IMR-90 (cell line): ENCODE data around the gene CRTC1. TPM values are rescaled to one million over a fixed set of nuclear protein-coding genes. Genes with fewer than 3 reads are reported as not detected.
A peak's percentile ranks its signal among the peaks of the same experiment; 100 is the strongest.

Experiments
- ATAC-seq: fragments of 200-7000 bp; cut with Tn5 transposase; 2 replicates; pipeline ENCODE4 v1.9.1; 2020; ENCODE audit warnings: low read depth, mild to moderate bottlenecking, moderate library complexity
- BruUV-seq: library from RNA; stranded (reverse); fragments of 400-500 nt; replicated peaks from 2 replicates; lab custom pipeline; 2021; lab: Mats Ljungman, UMichigan
- CTCF ChIA-PET: fragments of 300-600 bp; formaldehyde crosslinking; extraction: SDS; loops from one replicate; lab custom pipeline; 2021; ENCODE audit warnings: antibody characterized with exemption; lab: Yijun Ruan, JAX
- POLR2A ChIA-PET: fragments of 300-600 bp; sonication (Branson Sonifier 250); formaldehyde crosslinking; loops from one replicate; lab custom pipeline; 2022; ENCODE audit warnings: antibody characterized with exemption; ENCODE audit not compliant: unreplicated experiment; lab: Charles Lee
- DNase-seq: peaks from one replicate; pipeline ENCODE4 v3.0.0; 2013
- H2AFZ ChIP-seq: replicated peaks from 2 replicates; pipeline ENCODE3; 2013; ENCODE audit warnings: low read length, mild to moderate bottlenecking; ENCODE audit not compliant: poor library complexity
- H2AK5ac ChIP-seq: 2 replicates; pipeline ENCODE4 v1.6.1; 2013; ENCODE audit warnings: low read depth, low read length, inconsistent platforms
- H2AK9ac ChIP-seq: replicated peaks from 2 replicates; pipeline ENCODE3; 2013; ENCODE audit warnings: mild to moderate bottlenecking, low read depth, low read length, moderate library complexity; ENCODE audit not compliant: poor library complexity
- H2BK120ac ChIP-seq: 2 replicates; pipeline ENCODE4 v1.6.1; 2013; ENCODE audit warnings: low read depth, low read length, inconsistent platforms
- H2BK15ac ChIP-seq: 3 replicates; pipeline ENCODE4 v1.6.1; 2013; ENCODE audit warnings: low read depth, low read length, inconsistent platforms
- H2BK20ac ChIP-seq: 2 replicates; pipeline ENCODE4 v1.6.1; 2013; ENCODE audit warnings: low read depth, mild to moderate bottlenecking, inconsistent platforms, low read length, moderate library complexity
- H2BK5ac ChIP-seq: 2 replicates; pipeline ENCODE4 v1.6.1; 2013; ENCODE audit warnings: mild to moderate bottlenecking, low read depth, low read length, inconsistent platforms; ENCODE audit not compliant: poor library complexity, severe bottlenecking
- H3K14ac ChIP-seq: replicated peaks from 2 replicates; pipeline ENCODE4 v1.6.1; 2013; ENCODE audit warnings: low read depth, low read length, inconsistent platforms
- H3K18ac ChIP-seq: 2 replicates; pipeline ENCODE4 v1.6.1; 2013; ENCODE audit warnings: low read depth, low read length, control low read depth
- H3K23ac ChIP-seq: 2 replicates; pipeline ENCODE4 v1.6.1; 2013; ENCODE audit warnings: low read depth, low read length, inconsistent platforms
- H3K27ac ChIP-seq: 2 replicates; pipeline ENCODE4 v1.5.1; 2013; ENCODE audit warnings: mild to moderate bottlenecking, control low read depth, low read length; ENCODE audit not compliant: insufficient read depth
- H3K27me3 ChIP-seq: 2 replicates; pipeline ENCODE4 v1.6.1; 2013; ENCODE audit warnings: low read length; ENCODE audit not compliant: control insufficient read depth, insufficient read depth
- H3K36me3 ChIP-seq: 2 replicates; pipeline ENCODE4 v1.6.1; 2013; ENCODE audit warnings: low read length, mixed read lengths; ENCODE audit not compliant: control insufficient read depth, insufficient read depth
- H3K4ac ChIP-seq: 2 replicates; pipeline ENCODE4 v1.6.1; 2013; ENCODE audit warnings: low read depth, low read length, inconsistent platforms
- H3K4me1 ChIP-seq: 2 replicates; pipeline ENCODE4 v1.6.1; 2013; ENCODE audit warnings: low read length, mixed read lengths; ENCODE audit not compliant: control insufficient read depth, insufficient read depth
- H3K4me2 ChIP-seq: 2 replicates; pipeline ENCODE4 v1.6.1; 2013; ENCODE audit warnings: low read depth, mild to moderate bottlenecking, control low read depth, low read length, moderate library complexity
- H3K4me3 ChIP-seq: 2 replicates; pipeline ENCODE4 v1.5.1; 2013; ENCODE audit warnings: low read depth, mild to moderate bottlenecking, control low read depth, low read length, moderate library complexity; ENCODE audit not compliant: insufficient read depth
- H3K56ac ChIP-seq: 2 replicates; pipeline ENCODE4 v1.6.1; 2013; ENCODE audit warnings: low read length, inconsistent platforms; ENCODE audit not compliant: insufficient read depth; ENCODE audit errors: extremely low read depth
- H3K79me1 ChIP-seq, 2 experiments: 2 replicates each; pipeline ENCODE4 v1.6.1; 2013; ENCODE audit warnings: low read length in 2 of 2, inconsistent platforms in 1 of 2, low read depth in 1 of 2
- H3K9ac ChIP-seq: 2 replicates; pipeline ENCODE4 v1.6.1; 2013; ENCODE audit warnings: low read depth, low read length, control low read depth
- H3K9me1 ChIP-seq: 2 replicates; pipeline ENCODE4 v1.6.1; 2013; ENCODE audit warnings: low read length, inconsistent platforms; ENCODE audit not compliant: insufficient read depth
- H3K9me3 ChIP-seq: 2 replicates; pipeline ENCODE4 v1.6.1; 2013; ENCODE audit warnings: low read length; ENCODE audit not compliant: control insufficient read depth, insufficient read depth
- H4K20me1 ChIP-seq: 2 replicates; pipeline ENCODE4 v1.6.1; 2013; ENCODE audit warnings: low read length, inconsistent platforms; ENCODE audit not compliant: insufficient read depth
- H4K5ac ChIP-seq: 2 replicates; pipeline ENCODE4 v1.6.1; 2013; ENCODE audit warnings: mild to moderate bottlenecking, low read depth, low read length, control low read depth
- H4K8ac ChIP-seq, 2 experiments: 2 replicates each; pipeline ENCODE4 v1.6.1; 2013; ENCODE audit warnings: low read depth in 2 of 2, low read length in 2 of 2, control low read depth in 1 of 2, inconsistent platforms in 1 of 2
- H4K91ac ChIP-seq: 2 replicates; pipeline ENCODE4 v1.6.1; 2013; ENCODE audit warnings: low read depth, low read length, inconsistent platforms; ENCODE audit not compliant: insufficient read depth
- CTCF ChIP-seq: conservative IDR thresholded peaks from 2 replicates; pipeline ENCODE4 v1.5.1; 2012; ENCODE audit warnings: mild to moderate bottlenecking, low read depth, low read length, improper control_type of control experiment
- USF2 ChIP-seq: fragments of 150-350 bp; IDR thresholded peaks from 2 replicates; pipeline ENCODE4 v1.6.1; 2017; ENCODE audit warnings: mild to moderate bottlenecking, antibody characterized with exemption, low read length, low read depth
- WGBS, 2 experiments: methylation state at CpG; one replicate each; pipeline versions ENCODE4 v1.1.5 to v1.1.7; 2013; ENCODE audit warnings: missing lambda C conversion rate in 2 of 2; ENCODE audit not compliant: insufficient read length in 1 of 2; ENCODE audit errors: extremely low coverage in 2 of 2; 5-methylcytosine and 5-hydroxymethylcytosine counted together
- dilution Hi-C: fragments of 300-500 bp; cut with HindIII; formaldehyde crosslinking; loops from one replicate; pipeline ENCODE4 v1.14.3; 2018; ENCODE audit warnings: low sequenced_read_pairs; ENCODE audit not compliant: unreplicated experiment
- in situ Hi-C: fragments of 300-500 bp; cut with MboI; formaldehyde crosslinking; loops from 3 replicates; pipeline ENCODE4 v1.14.3; 2019; ENCODE audit warnings: low sequenced_read_pairs, inconsistent platforms, mixed read lengths
- intact Hi-C: fragments of 100-400 bp; cut with micrococcal nuclease; formaldehyde crosslinking; loops from 2 replicates; pipeline ENCODE4 v1.10.0; 2022
- polyA plus RNA-seq, 3 experiments: library from polyadenylated mRNA; depleted of rRNA; stranded (reverse); fragments of >200 nt; gene quantifications; 2 replicates each; pipeline ENCODE4 v1.2.3, GENCODE V29; 2012; ENCODE audit warnings: low replicate concordance in 1 of 3
- total RNA-seq: library from RNA; depleted of rRNA; stranded (reverse); fragments of >200 nt; gene quantifications from 2 replicates; pipeline ENCODE4 v1.2.3, GENCODE V29; 2012

Gene CRTC1
- total and polyA plus RNA-seq, 2 of the 4 experiments (the other 2 are of a cell fraction) = 0.18 to 5.7 TPM

GRCh38 chr19:18650021-18650390 is 33.5 kb upstream of the CRTC1 start:
- peaks cover 34% of the 10 kb centered on the region for H4K20me1 ChIP-seq
- peak overlapping the region; percentile 85 for H3K23ac ChIP-seq
- peak overlapping the region; percentile 84 for H2BK20ac ChIP-seq
- H2AFZ ChIP-seq = peak overlapping the region; percentile 84
- peak; percentile 21; the same call in 1 of the 2 replicates for TF ChIP-seq USF2
- TF ChIP-seq CTCF = no peak
- POLR2A ChIA-PET = no interaction called here
- in situ Hi-C loops (no loop called here), intact Hi-C loops (loop anchor here (1.0 kb wide), 1 partner anchor 56 kb away; no protein-coding TSS in a partner anchor), dilution Hi-C loops (no loop called here)
- H3K4me3 ChIP-seq = no peak overlapping the region
- CTCF ChIA-PET = no interaction called here
- peaks cover 30% of the 10 kb centered on the region for H3K9me1 ChIP-seq
- H4K5ac ChIP-seq = peak overlapping the region; percentile 13; the same call in 1 of the 2 replicates
- ATAC-seq = peak; percentile 64
- whole genome bisulfite sequencing, 2 experiments = 3% methylated on average over 6 of the region's 17 CpGs; no CpG with 5 or more reads in 1 of the 2 experiments
- H3K4ac ChIP-seq = peak overlapping the region; percentile 90
- H3K79me1 ChIP-seq = peaks cover 22 to 61% of the 10 kb centered on the region in 2 experiments; a peak in 3 of 4 replicates
- H3K14ac ChIP-seq = peak overlapping the region; percentile 45
- H3K27me3 ChIP-seq = no peaks in the 10 kb centered on the region
- H3K9me3 ChIP-seq = no peaks in the 10 kb centered on the region
- no TSS peak for BruUV-seq
- H3K36me3 ChIP-seq = no peaks in the 10 kb centered on the region
- peak overlapping the region; percentile 83 for H4K91ac ChIP-seq
- H3K56ac ChIP-seq = peak overlapping the region; percentile 64
- peak overlapping the region; percentile 59 for H3K18ac ChIP-seq
- H2BK120ac ChIP-seq = peak overlapping the region; percentile 85
- H2AK9ac ChIP-seq = peak overlapping the region; percentile 22
- DNase-seq = peak; percentile 61
- peak overlapping the region; percentile 55; the same call in 1 of the 3 replicates for H2BK15ac ChIP-seq
- peak overlapping the region; percentile 19; the same call in 1 of the 2 replicates for H3K9ac ChIP-seq
- peak overlapping the region; percentile 71 for H3K27ac ChIP-seq
- H2AK5ac ChIP-seq = peak overlapping the region; percentile 71
- peak overlapping the region; percentile 20 to 83 for H4K8ac ChIP-seq
- peak overlapping the region; percentile 81 for H2BK5ac ChIP-seq
- peak overlapping the region; percentile 58 for H3K4me2 ChIP-seq
- H3K4me1 ChIP-seq = peaks cover 37% of the 10 kb centered on the region
